ENCODE data around the gene MDGA2.

MDGA2 gene

GRCh38 chr14:47332939-47333338 is 342.5 kb downstream of the MDGA2 start:
- no peak for DNase-seq (ENCODE audit: extremely low read depth, low read depth)
- TF ChIP-seq CTCF (IDR thresholded peaks at IDR 0.05; ENCODE audit: low read depth, low read length, missing control alignments) = no peak
- H3K4me3 ChIP-seq (replicated peaks; ENCODE audit: low read depth, low read length) = no peak overlapping the region

- TF ChIP-seq CTCF (IDR thresholded peaks at IDR 0.05; ENCODE audit: low read depth, low read length, missing control alignments) = no peak
- H3K4me3 ChIP-seq (replicated peaks; ENCODE audit: low read depth, low read length) = no peak overlapping the region
- no peak for DNase-seq (ENCODE audit: extremely low read depth, low read depth)
These were observed 343.3 kb downstream of the MDGA2 start for GRCh38 chr14:47332106-47332505.

GRCh38 chr14:47328376-47328775 is 347.0 kb downstream of the MDGA2 start:
- H3K4me3 ChIP-seq (replicated peaks; ENCODE audit: low read depth, low read length) = no peak overlapping the region
- no peak for DNase-seq (ENCODE audit: extremely low read depth, low read depth)
- no peak for TF ChIP-seq CTCF (IDR thresholded peaks at IDR 0.05; ENCODE audit: low read depth, low read length, missing control alignments)

GRCh38 chr14:47327336-47327735 is 348.1 kb downstream of the MDGA2 start:
- DNase-seq (ENCODE audit: extremely low read depth, low read depth) = no peak
- TF ChIP-seq CTCF (IDR thresholded peaks at IDR 0.05; ENCODE audit: low read depth, low read length, missing control alignments) = no peak
- H3K4me3 ChIP-seq (replicated peaks; ENCODE audit: low read depth, low read length) = no peak overlapping the region

- no peak for DNase-seq (ENCODE audit: extremely low read depth, low read depth)
- H3K4me3 ChIP-seq (replicated peaks; ENCODE audit: low read depth, low read length) = no peak overlapping the region
- TF ChIP-seq CTCF (IDR thresholded peaks at IDR 0.05; ENCODE audit: low read depth, low read length, missing control alignments) = no peak
These were observed 352.7 kb downstream of the MDGA2 start for GRCh38 chr14:47322751-47323150.

GRCh38 chr14:47302121-47302520 is 373.3 kb downstream of the MDGA2 start:
- TF ChIP-seq CTCF (IDR thresholded peaks at IDR 0.05; ENCODE audit: low read depth, low read length, missing control alignments) = no peak
- no peak overlapping the region for H3K4me3 ChIP-seq (replicated peaks; ENCODE audit: low read depth, low read length)
- DNase-seq (ENCODE audit: extremely low read depth, low read depth) = no peak

GRCh38 chr14:47300796-47301195 is 374.6 kb downstream of the MDGA2 start:
- no peak overlapping the region for H3K4me3 ChIP-seq (replicated peaks; ENCODE audit: low read depth, low read length)
- DNase-seq (ENCODE audit: extremely low read depth, low read depth) = no peak
- no peak for TF ChIP-seq CTCF (IDR thresholded peaks at IDR 0.05; ENCODE audit: low read depth, low read length, missing control alignments)

Measured in HFF-Myc (cell line).